ENCODE results near the gene AGBL4. TPM values are rescaled to one million over a fixed set of nuclear protein-coding genes. Genes with fewer than 3 reads are reported as not detected.

Gene AGBL4
- total RNA-seq, 1 donor from 2014 or later = not detected

GRCh38 chr1:48761986-48762385 is 1261.8 kb downstream of the AGBL4 start:
- peak; percentile 79 for DNase-seq

GRCh38 chr1:48761411-48761810 is 1262.3 kb downstream of the AGBL4 start:
- DNase-seq = no peak

- no peak for DNase-seq
Observed at GRCh38 chr1:48760857-48761256, 1262.9 kb downstream of the AGBL4 start.

GRCh38 chr1:48758976-48759375 is 1264.8 kb downstream of the AGBL4 start:
- DNase-seq = no peak

GRCh38 chr1:48757363-48757762 is 1266.4 kb downstream of the AGBL4 start:
- no peak for DNase-seq

GRCh38 chr1:48756683-48757316 is 1267.0 kb downstream of the AGBL4 start:
- DNase-seq = no peak

- DNase-seq = no peak
Observed at GRCh38 chr1:48753293-48753692, 1270.5 kb downstream of the AGBL4 start.

- no peak for DNase-seq
Observed at GRCh38 chr1:48750109-48750508, 1273.6 kb downstream of the AGBL4 start.

- DNase-seq = no peak
Observed at GRCh38 chr1:48749068-48749467, 1274.7 kb downstream of the AGBL4 start.

- DNase-seq = no peak
Observed at GRCh38 chr1:48746906-48747305, 1276.8 kb downstream of the AGBL4 start.

- DNase-seq = no peak
Observed at GRCh38 chr1:48744032-48744431, 1279.7 kb downstream of the AGBL4 start.

GRCh38 chr1:48743480-48743879 is 1280.3 kb downstream of the AGBL4 start:
- no peak for DNase-seq

- DNase-seq = no peak
Observed at GRCh38 chr1:48741380-48741779, 1282.4 kb downstream of the AGBL4 start.

GRCh38 chr1:48740621-48741020 is 1283.1 kb downstream of the AGBL4 start:
- DNase-seq = peak; percentile 19

GRCh38 chr1:48739091-48739490 is 1284.7 kb downstream of the AGBL4 start:
- no peak for DNase-seq

- no peak for DNase-seq
Observed at GRCh38 chr1:48738356-48738755, 1285.4 kb downstream of the AGBL4 start.

GRCh38 chr1:48735796-48736195 is 1288.0 kb downstream of the AGBL4 start:
- no peak for DNase-seq

- DNase-seq = no peak
Observed at GRCh38 chr1:48730164-48730910, 1293.4 kb downstream of the AGBL4 start.

GRCh38 chr1:48728584-48728983 is 1295.2 kb downstream of the AGBL4 start:
- no peak for DNase-seq

GRCh38 chr1:48726557-48727215 is 1297.1 kb downstream of the AGBL4 start:
- no peak for DNase-seq

GRCh38 chr1:48726139-48726538 is 1297.6 kb downstream of the AGBL4 start:
- no peak for DNase-seq

GRCh38 chr1:48725341-48726046 is 1298.3 kb downstream of the AGBL4 start:
- peak; percentile 28 for DNase-seq

- DNase-seq = no peak
Observed at GRCh38 chr1:48720929-48721328, 1302.8 kb downstream of the AGBL4 start.

Data from tongue (tissue), 2 donors.